Stomach (tissue), 4 donors: ENCODE results near the gene PABPN1.

Experiments used
- CTCF ChIP-seq, 7 experiments: fragments of 450-650 bp in 4 of 7; fragments of 200-600 bp in 3 of 7; sonication (generic) in 3 of 7; IDR thresholded peaks; one replicate each; pipeline ENCODE4 v1.5.1; 2016 to 2019; ENCODE audit warnings: antibody characterized with exemption in 7 of 7, control low read depth in 2 of 7, mild to moderate bottlenecking in 1 of 7
- EP300 ChIP-seq: sonication (generic); formaldehyde crosslinking; IDR thresholded peaks from one replicate; pipeline ENCODE4 v1.6.1; 2017; ENCODE audit warnings: antibody characterized with exemption
- POLR2A ChIP-seq, 4 donors: fragments of 450-650 bp; IDR thresholded peaks; one replicate each; pipeline ENCODE4 v1.6.1; 2016; ENCODE audit warnings: antibody characterized with exemption in 4 of 4, control low read depth in 2 of 4, mild to moderate bottlenecking in 1 of 4, moderate library complexity in 1 of 4

GRCh38 chr14:23320584-23321571 is at the start of gene PABPN1:
- TF ChIP-seq CTCF (IDR thresholded peaks at IDR 0.05): no peak
- TF ChIP-seq EP300: no peak
- peak in 1 of 4 donors; percentile 0 for TF ChIP-seq POLR2A (IDR thresholded peaks at IDR 0.05)
